DND-41 (cell line): Measurements from ENCODE around the gene SUPT3H.

ENCODE experiments used
- CTCF ChIP-seq: IDR thresholded peaks from 2 replicates; pipeline ENCODE4 v1.5.1; 2012; ENCODE audit warnings: borderline replicate concordance, low read length, moderate library complexity, mild to moderate bottlenecking; ENCODE audit not compliant: poor library complexity, severe bottlenecking; ENCODE audit errors: extremely low read depth
- EZH2 ChIP-seq: IDR thresholded peaks from 3 replicates; pipeline ENCODE4 v1.6.1; 2012; ENCODE audit warnings: borderline replicate concordance, low read depth, mild to moderate bottlenecking, moderate library complexity, low read length, inconsistent platforms; ENCODE audit not compliant: severe bottlenecking

DNA sequence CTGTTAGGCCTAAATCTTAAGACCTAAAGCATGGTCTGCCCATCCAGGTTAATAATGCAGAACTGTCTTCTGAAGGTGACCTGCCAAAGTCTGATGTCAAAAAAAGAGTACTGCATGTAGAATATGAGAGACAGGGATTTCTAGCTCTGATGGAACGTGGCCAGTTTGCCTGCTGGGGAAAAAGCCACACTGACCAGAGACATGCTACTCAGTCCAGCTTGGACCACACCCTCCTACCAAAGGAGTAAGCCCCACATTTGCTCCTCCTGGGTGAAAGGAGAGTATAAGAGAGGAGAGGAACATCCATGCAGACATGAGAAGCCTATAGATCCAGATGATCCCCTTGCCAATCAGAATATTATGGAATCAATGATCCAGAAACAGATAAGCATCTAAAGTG, 279.5 kb downstream of the SUPT3H start:
- TF ChIP-seq CTCF (no peak), EZH2 (no peak)
